ENCODE measurements around the gene RUNDC1.
A peak's percentile ranks its signal among the peaks of the same experiment; 100 is the strongest.
"Not testable (repeated sequence)": the region's sequence is repeated elsewhere in the genome, so short reads cannot be mapped to it uniquely, and the experiment has no call there.

The RUNDC1 gene

DNA sequence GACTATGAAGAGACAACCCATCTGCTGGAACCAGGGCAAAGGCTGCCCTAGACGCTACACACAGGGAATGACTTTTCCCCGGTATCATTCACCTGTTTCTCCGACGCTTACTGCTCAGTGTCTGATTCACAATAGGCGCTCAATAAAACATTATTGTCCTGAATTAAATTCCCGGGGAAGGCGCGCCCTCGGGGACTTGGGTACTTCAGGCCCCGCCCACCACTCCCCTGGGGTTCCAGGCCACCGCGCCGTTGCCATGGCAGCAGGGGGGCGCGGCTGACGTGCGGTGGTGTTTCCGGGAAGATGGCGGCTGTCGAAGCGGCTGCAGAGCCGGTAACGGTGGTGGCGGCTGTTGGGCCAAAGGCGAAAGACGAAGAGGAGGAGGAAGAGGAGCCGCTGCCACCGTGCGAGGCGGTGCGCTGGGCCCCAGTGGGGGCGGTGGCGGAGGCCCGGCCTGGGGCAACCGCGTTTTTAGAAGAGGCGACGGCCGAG is at the start of gene RUNDC1:
RUNDC1 (plus strand) TSS at position 292 of the 492 bp plus-strand sequence; CDS start at position 304, 12 bp downstream.
- DNase-seq, result peak; percentile 96

- peak; percentile 75 for DNase-seq
These were observed 42.4 kb upstream of the RUNDC1 start for GRCh38 chr17:42937712-42938596.

GRCh38 chr17:42944211-42944610 is 36.2 kb upstream of the RUNDC1 start:
- no peak for DNase-seq

- DNase-seq, result no peak
These were observed 33.6 kb upstream of the RUNDC1 start for GRCh38 chr17:42946812-42947211.

DNA sequence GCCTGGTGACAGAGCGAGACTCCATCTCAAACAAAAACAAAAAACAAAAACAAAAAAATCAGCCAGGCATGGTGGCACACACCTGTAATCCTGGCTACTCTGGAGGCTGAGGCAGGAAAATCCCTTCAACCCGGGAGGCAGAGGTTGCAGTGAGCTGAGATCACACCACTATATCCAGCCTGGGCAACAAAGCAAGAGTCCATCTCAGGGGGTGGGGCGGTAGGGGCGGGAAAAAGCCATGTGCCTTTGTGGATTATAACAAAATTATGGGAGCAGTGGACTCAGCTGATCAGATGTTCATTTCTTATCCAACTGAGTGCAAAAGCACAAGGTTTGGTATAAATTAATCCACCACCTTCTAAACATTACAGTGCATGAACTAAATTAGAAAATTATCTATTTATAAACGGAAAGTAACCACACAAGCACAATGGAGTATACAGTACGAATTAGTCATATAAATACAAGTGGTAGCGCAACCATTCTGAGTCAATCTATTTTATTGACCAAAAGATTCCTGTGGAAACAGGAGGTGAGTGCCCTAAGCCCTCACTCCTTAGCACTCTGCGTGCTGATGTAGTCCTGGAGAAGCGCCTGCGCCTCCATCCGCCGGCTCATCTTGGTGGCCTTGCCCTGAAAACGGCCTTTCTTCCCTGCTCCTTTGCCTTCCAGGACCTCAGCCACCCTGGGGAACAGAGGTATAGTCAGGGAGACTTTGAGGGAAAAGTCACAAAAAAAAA is 30.2 kb upstream of the RUNDC1 start:
- DNase-seq, result no peak

DNA sequence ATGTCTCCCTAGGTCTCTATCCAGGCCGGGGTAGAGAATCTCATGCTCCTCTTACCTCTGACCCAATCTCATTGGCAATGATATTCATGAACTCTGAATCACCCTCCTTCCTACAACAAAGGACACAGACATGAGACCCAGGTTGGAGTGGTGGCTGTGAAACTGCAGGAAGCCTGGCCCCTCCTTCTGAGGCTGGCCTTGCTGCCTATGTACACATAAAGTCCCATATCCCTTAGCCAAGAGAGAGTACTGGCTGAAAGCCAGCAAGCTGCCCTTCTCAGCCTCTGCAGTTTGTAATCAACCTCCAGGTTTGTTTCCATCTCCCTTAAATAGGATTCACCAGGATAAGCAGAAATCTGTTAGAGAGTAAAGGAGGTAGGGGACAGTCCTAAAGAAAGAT is 26.7 kb upstream of the RUNDC1 start:
- peak; percentile 39 for DNase-seq

DNA sequence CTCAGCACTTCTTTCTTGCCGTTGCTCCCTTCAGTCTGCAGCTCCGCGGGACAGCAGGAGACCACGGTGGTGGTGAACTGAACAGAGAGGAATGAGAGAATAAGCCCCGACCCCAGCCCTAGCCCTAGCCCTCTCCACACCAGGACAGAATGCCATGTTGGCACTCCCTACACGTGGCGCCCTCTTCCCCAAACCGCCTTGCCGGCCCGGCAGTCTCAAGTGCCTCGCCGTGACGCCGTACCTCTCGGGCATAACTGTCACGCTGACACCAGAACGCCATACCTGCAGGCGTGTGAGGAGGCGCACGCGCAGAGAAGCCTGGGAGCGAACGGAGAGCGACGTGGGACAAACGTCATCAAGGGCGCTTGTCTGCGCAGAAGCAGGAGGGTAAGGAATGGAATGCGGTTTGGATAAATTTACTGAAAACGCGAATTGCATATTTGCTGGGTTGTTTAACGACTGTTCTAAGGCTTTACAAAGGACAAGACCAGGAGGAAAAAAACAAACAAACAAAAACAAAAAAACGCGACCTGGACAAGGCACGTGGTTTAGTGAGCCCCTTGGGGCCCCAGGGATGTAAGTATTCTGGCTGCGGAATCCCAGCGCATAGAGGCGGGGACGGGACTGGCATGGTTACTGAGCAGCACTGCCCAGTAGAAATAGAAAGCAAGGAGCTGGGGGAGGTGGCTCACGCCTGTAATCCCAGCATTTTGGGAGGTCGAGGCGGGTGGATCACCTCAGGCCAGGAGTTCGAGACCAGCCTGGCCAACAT is 16.0 kb upstream of the RUNDC1 start, which contains the start of gene AARSD1:
AARSD1 (minus strand) TSS at position 294 of the 772 bp plus-strand sequence; CDS start at position 280, 14 bp downstream.
- DNase-seq, result peak; percentile 97

DNA sequence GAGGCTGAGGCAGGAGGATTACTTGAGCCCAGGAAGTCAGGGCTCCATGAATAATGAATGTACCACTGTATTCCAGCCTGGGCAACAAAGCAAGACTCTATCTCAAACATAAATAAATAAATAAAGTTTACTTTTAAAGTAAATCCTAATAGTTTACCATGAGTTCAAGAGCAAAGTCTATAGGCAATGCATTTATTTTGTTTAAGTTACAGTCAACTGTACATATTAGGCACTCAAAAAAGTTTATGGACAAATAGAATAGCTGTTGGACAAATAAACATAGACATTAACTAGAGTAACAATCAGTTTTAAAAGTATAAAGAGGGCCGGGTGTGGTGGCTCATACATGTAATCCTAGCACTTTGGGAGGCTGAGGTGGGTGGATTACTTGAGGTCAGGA is 12.4 kb upstream of the RUNDC1 start:
- DNase-seq, result no peak

GRCh38 chr17:42969001-42969581 is 11.3 kb upstream of the RUNDC1 start:
- peak; percentile 53 for DNase-seq

GRCh38 chr17:42971589-42971988 is 8.8 kb upstream of the RUNDC1 start:
- no peak for DNase-seq

GRCh38 chr17:42973323-42973722 is 7.0 kb upstream of the RUNDC1 start:
- not testable (repeated sequence) for DNase-seq

DNA sequence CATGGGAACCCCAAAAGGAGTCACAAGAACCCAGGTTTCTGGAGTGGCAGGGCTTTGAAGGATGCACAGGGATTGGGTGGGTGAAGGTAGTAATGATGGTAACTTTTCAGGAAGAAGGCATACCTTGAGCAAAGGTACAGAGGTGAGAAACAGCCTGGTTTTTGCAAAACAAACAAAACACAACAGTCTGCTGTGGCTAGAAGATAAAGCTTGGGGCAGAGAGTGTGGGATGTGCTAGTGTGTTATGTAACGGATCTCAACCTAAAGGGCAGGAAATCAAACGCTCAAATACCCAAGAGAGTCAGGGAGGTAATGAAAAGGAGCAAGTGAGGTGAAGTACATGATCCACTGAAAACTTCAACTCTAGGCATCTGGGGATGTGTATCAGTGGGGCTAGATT is 5.1 kb upstream of the RUNDC1 start:
- no peak for DNase-seq

DNA sequence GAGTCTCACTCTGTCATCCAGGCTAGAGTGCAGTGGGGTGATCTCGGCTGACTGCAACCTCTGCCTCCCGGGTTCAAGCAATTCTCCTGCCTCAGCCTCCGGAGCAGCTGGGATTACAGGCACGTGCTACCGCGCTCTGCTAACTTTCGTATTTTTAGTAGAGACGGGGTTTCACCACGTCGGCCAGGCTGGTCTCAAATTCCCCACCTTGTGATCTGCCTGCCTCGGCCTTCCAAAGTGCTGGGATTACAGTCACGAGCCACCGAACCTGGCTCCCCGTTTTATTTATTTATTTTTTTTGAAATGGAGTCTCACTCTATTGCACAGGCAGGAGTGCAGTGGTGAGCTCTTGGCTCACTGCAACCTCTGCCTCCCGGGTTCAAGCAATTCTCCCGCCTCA is 4.7 kb upstream of the RUNDC1 start:
- not testable (repeated sequence) for DNase-seq

GRCh38 chr17:42979511-42980273 is 673 bp upstream of the RUNDC1 start, which contains the start of gene PTGES3L:
PTGES3L (minus strand) TSS chr17:42980080; CDS start chr17:42980053, 27 bp downstream.
- peak; percentile 89 for DNase-seq

GRCh38 chr17:42980766-42981397 is 517 bp downstream of the RUNDC1 start:
- DNase-seq, result peak; percentile 75

DNA sequence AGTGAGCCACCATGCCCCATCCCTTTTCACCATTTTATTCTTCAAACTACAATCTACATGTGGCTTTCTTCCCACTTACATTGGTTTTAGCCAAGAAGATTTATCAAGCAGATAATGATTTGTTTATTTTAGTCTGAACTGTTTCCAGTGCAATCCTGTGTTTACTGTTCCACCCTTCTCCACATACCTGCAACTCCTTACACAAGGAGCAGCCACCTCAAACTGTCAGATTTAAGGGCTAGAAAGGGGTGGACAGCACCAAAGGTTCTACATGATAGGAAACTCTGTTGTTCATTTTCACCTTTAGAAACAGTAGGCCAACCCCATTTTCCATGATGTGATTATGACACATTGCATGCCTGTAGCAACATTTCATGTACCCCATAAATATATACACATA is 1.9 kb downstream of the RUNDC1 start:
- no peak for DNase-seq

DNA sequence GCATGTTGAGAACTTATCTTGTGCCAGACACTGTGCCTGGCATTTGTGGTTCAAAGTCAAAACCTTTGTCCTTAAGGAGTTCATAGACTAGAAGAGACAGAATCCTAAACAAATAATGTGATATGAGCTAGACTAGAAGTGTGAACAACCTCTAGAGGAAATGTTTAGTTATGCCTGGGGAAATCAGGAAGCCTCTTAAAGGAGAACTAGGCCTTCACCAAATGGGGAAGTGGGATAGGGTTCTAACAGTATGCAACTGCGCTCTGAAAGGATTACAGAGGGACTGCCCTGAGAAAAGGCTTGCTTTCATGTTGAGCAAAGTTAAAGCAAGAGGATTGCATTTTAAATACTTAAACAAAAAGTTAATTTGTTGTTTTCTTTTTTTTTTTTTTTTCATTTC is 4.9 kb downstream of the RUNDC1 start:
- DNase-seq, result no peak

- DNase-seq, result no peak
These were observed 8.8 kb downstream of the RUNDC1 start for GRCh38 chr17:42989141-42989540.

- no peak for DNase-seq
These were observed 9.6 kb downstream of the RUNDC1 start for GRCh38 chr17:42989726-42990652.

- no peak for DNase-seq
These were observed 11.1 kb downstream of the RUNDC1 start for GRCh38 chr17:42991471-42991870.

All from NCI-H69 (cell line).